Lung (tissue), 12 donors: ENCODE measurements around the gene LMF2. TPM values are rescaled to one million over a fixed set of nuclear protein-coding genes. Genes with fewer than 3 reads are reported as not detected.

ENCODE experiments used
- ATAC-seq: fragments of 200-7000 bp; cut with Tn5 transposase; one replicate; pipeline ENCODE4 v1.9.1; 2020; ENCODE audit warnings: moderate number of reproducible peaks; ENCODE audit not compliant: insufficient read depth, low FRiP score
- DNase-seq, 3 donors: peaks; one replicate each; pipeline ENCODE4 v3.0.0-alpha.2; 2013 to 2017
- H3K27ac ChIP-seq, 2 donors: one replicate each; pipeline ENCODE4 v1.5.1; 2013; ENCODE audit warnings: mild to moderate bottlenecking in 2 of 2, moderate library complexity in 2 of 2, control low read depth in 1 of 2, inconsistent platforms in 1 of 2, low read depth in 1 of 2, low read length in 1 of 2
- H3K27me3 ChIP-seq, 3 donors: one replicate each; pipeline ENCODE4 v1.5.1; 2013; ENCODE audit warnings: low read length in 2 of 3; ENCODE audit not compliant: control insufficient read depth in 3 of 3, insufficient read depth in 3 of 3
- H3K36me3 ChIP-seq, 4 donors: one replicate each; pipeline ENCODE4 v1.5.1; 2013; ENCODE audit warnings: low read length in 4 of 4, mild to moderate bottlenecking in 1 of 4, moderate library complexity in 1 of 4; ENCODE audit not compliant: control insufficient read depth in 4 of 4, insufficient read depth in 4 of 4
- H3K4me1 ChIP-seq, 5 donors: one replicate each; pipeline ENCODE4 v1.5.1; 2013; ENCODE audit warnings: low read length in 5 of 5, mild to moderate bottlenecking in 2 of 5, moderate library complexity in 1 of 5; ENCODE audit not compliant: control insufficient read depth in 5 of 5, insufficient read depth in 5 of 5
- H3K4me3 ChIP-seq: one replicate; pipeline ENCODE4 v1.5.1; 2013; ENCODE audit warnings: mild to moderate bottlenecking, control low read depth, moderate library complexity
- H3K9ac ChIP-seq, 2 donors: one replicate each; pipeline ENCODE4 v1.5.1; 2013; ENCODE audit warnings: low read length in 2 of 2, control low read depth in 1 of 2; ENCODE audit not compliant: insufficient read depth in 1 of 2
- H3K9me3 ChIP-seq, 4 donors: one replicate each; pipeline ENCODE4 v1.5.1; 2013; ENCODE audit warnings: low read length in 3 of 4, mild to moderate bottlenecking in 1 of 4, moderate library complexity in 1 of 4; ENCODE audit not compliant: control insufficient read depth in 4 of 4, insufficient read depth in 3 of 4
- CTCF ChIP-seq: IDR thresholded peaks from 2 replicates; pipeline ENCODE4 v1.5.1; 2012; ENCODE audit warnings: mild to moderate bottlenecking; ENCODE audit errors: control extremely low read depth, extremely low read depth
- WGBS, 2 donors: extraction: QIAGEN DNeasy Blood & Tissue Kit; methylation state at CpG; one replicate each; pipeline ENCODE4 v1.1.7; 2013; 5-methylcytosine and 5-hydroxymethylcytosine counted together
- polyA plus RNA-seq, 2 donors: library from polyadenylated mRNA; stranded (reverse); fragments of 200-250 nt; gene quantifications; one replicate each; pipeline ENCODE4 v1.2.1, GENCODE V29; 2013
- total RNA-seq, 2 donors: library from RNA; depleted of rRNA in 1 of 2; stranded (reverse); fragments of >200 nt in 1 of 2; gene quantifications; one replicate each; pipeline ENCODE4 v1.2.1, GENCODE V29; 2014 to 2021
- donor health status: control.
- donor health status: control.
- donor health status: Bipolar disorder and iron deficiency.
- donor health status: healthy.
- donor health status: DM: yes; HTN: yes; CAD: no.

LMF2 gene
- total and polyA plus RNA-seq, 4 donors, result 29.8 to 84.6 (median 50.4) TPM

- H3K9me3 ChIP-seq, result no peaks in the 10 kb centered on the region
- H3K27me3 ChIP-seq, result no peaks in the 10 kb centered on the region
- 93 to 95% methylated on average over 42 to 44 of the region's 44 CpGs for WGBS, 2 donors
- no peak overlapping the region for H3K9ac ChIP-seq
- no peak for TF ChIP-seq CTCF
- peaks cover 0 to 38% (median 5%) of the 10 kb centered on the region in 4 donors for H3K36me3 ChIP-seq
- H3K4me1 ChIP-seq, result peaks cover 7 to 19% (median 12%) of the 10 kb centered on the region in 5 donors
- H3K4me3 ChIP-seq, result no peak overlapping the region
- no peak overlapping the region for H3K27ac ChIP-seq
- ATAC-seq, result no peak
- DNase-seq, result no peak
Measured at GRCh38 chr22:50504369-50505211, 2.9 kb downstream of the LMF2 start.

- DNase-seq (no peak), ATAC-seq (no peak)
- TF ChIP-seq CTCF, result no peak
Measured at GRCh38 chr22:50503475-50504145, 3.9 kb downstream of the LMF2 start.

GRCh38 chr22:50502628-50503474 lies 4.7 kb downstream of the LMF2 start:
- ATAC-seq (no peak), DNase-seq (no peak)
- H3K4me3 ChIP-seq, result no peak overlapping the region
- H3K27ac ChIP-seq, result no peak overlapping the region
- WGBS, 2 donors, result 91 to 92% methylated on average over 24 of the region's 24 CpGs
- TF ChIP-seq CTCF, result no peak
- no peak overlapping the region for H3K9ac ChIP-seq
- no peaks in the 10 kb centered on the region for H3K9me3 ChIP-seq
- H3K36me3 ChIP-seq, result peaks cover 0 to 38% (median 4%) of the 10 kb centered on the region in 4 donors
- no peaks in the 10 kb centered on the region for H3K27me3 ChIP-seq
- peaks cover 0 to 12% (median 7%) of the 10 kb centered on the region in 5 donors for H3K4me1 ChIP-seq

More at GRCh38 chr22:50503475-50504145, 3.9 kb downstream of the LMF2 start:
- no peaks in the 10 kb centered on the region for H3K27me3 ChIP-seq
- peaks cover 0 to 38% (median 4%) of the 10 kb centered on the region in 4 donors for H3K36me3 ChIP-seq
- no peaks in the 10 kb centered on the region for H3K9me3 ChIP-seq
- no peak overlapping the region for H3K4me3 ChIP-seq
- WGBS, 2 donors, result 93% methylated on average over 15 to 26 of the region's 26 CpGs
- H3K27ac ChIP-seq, result no peak overlapping the region
- H3K9ac ChIP-seq, result no peak overlapping the region
- peaks cover 1 to 12% (median 7%) of the 10 kb centered on the region in 5 donors for H3K4me1 ChIP-seq
